ENCODE measurements around the gene SLC6A18.

- TF ChIP-seq CTCF (IDR thresholded peaks at IDR 0.05) (no peak), POLR2A (IDR thresholded peaks at IDR 0.05) (no peak)
These were observed 45.2 kb downstream of the SLC6A18 start for GRCh38 chr5:1270426-1270825.

Data from esophagus squamous epithelium (tissue), 4 donors.